Neuronal stem cell (in vitro differentiated cells): Measurements from ENCODE around the gene ZNF574.

ENCODE experiments used
- DNase-seq: peaks from one replicate; pipeline ENCODE4 v3.0.0-alpha.2; 2013; ENCODE audit warnings: low spot score
- H2AFZ ChIP-seq: one replicate; pipeline ENCODE4 v1.6.1; 2013; ENCODE audit warnings: mild to moderate bottlenecking, low read length, inconsistent platforms
- H2AK5ac ChIP-seq: 2 replicates; pipeline ENCODE4 v1.6.1; 2013; ENCODE audit warnings: low read depth, mild to moderate bottlenecking, inconsistent platforms, low read length, moderate library complexity, mixed read lengths
- H2BK120ac ChIP-seq: 2 replicates; pipeline ENCODE4 v1.6.1; 2013; ENCODE audit warnings: low read depth, mild to moderate bottlenecking, inconsistent platforms, low read length, moderate library complexity, mixed read lengths
- H2BK12ac ChIP-seq: one replicate; pipeline ENCODE4 v1.6.1; 2013; ENCODE audit warnings: low read length, inconsistent platforms
- H2BK15ac ChIP-seq: 2 replicates; pipeline ENCODE4 v1.6.1; 2013; ENCODE audit warnings: mild to moderate bottlenecking, low read length, inconsistent platforms, mixed read lengths
- H2BK5ac ChIP-seq: one replicate; pipeline ENCODE4 v1.6.1; 2013; ENCODE audit warnings: inconsistent platforms, mild to moderate bottlenecking, low read length, moderate library complexity
- H3K14ac ChIP-seq: one replicate; pipeline ENCODE4 v1.6.1; 2013; ENCODE audit warnings: low read length, inconsistent platforms
- H3K18ac ChIP-seq: 2 replicates; pipeline ENCODE4 v1.6.1; 2013; ENCODE audit warnings: low read length, inconsistent platforms
- H3K23ac ChIP-seq: 2 replicates; pipeline ENCODE4 v1.6.1; 2013; ENCODE audit warnings: low read depth, mild to moderate bottlenecking, mixed read lengths, low read length, inconsistent platforms; ENCODE audit not compliant: poor library complexity
- H3K27ac ChIP-seq: replicated peaks from 3 replicates; pipeline ENCODE4 v1.5.1; 2013; ENCODE audit warnings: low read length, inconsistent platforms
- H3K27me3 ChIP-seq, 3 experiments: 2 replicates each; pipeline ENCODE4 v1.6.1; 2013; ENCODE audit warnings: low read length in 3 of 3, mild to moderate bottlenecking in 2 of 3, inconsistent platforms in 1 of 3, low read depth in 1 of 3, mixed read lengths in 1 of 3, moderate library complexity in 1 of 3; ENCODE audit not compliant: control insufficient read depth in 3 of 3, insufficient read depth in 3 of 3
- H3K36me3 ChIP-seq, 2 donors: replicated peaks in 1 of 2; 2 replicates each; pipeline ENCODE4 v1.6.1; 2013; ENCODE audit warnings: low read length in 2 of 2; ENCODE audit not compliant: control insufficient read depth in 2 of 2, insufficient read depth in 2 of 2
- H3K4ac ChIP-seq: 2 replicates; pipeline ENCODE4 v1.6.1; 2013; ENCODE audit warnings: inconsistent platforms, mild to moderate bottlenecking, low read length, moderate library complexity
- H3K4me1 ChIP-seq, 2 donors: 1 replicate in 1 of 2; 2 replicates in 1 of 2; pipeline ENCODE4 v1.6.1; 2013; ENCODE audit warnings: low read length in 2 of 2, low read depth in 1 of 2; ENCODE audit not compliant: control insufficient read depth in 2 of 2, insufficient read depth in 1 of 2
- H3K4me2 ChIP-seq: one replicate; pipeline ENCODE4 v1.6.1; 2013; ENCODE audit warnings: mild to moderate bottlenecking, low read length, inconsistent platforms; ENCODE audit not compliant: insufficient read depth, poor library complexity, severe bottlenecking
- H3K4me3 ChIP-seq, 2 donors: 2 replicates each; pipeline ENCODE4 v1.5.1; 2013; ENCODE audit warnings: low read length in 2 of 2, mild to moderate bottlenecking in 2 of 2, inconsistent platforms in 1 of 2, moderate library complexity in 1 of 2
- H3K79me1 ChIP-seq: one replicate; pipeline ENCODE4 v1.6.1; 2013; ENCODE audit warnings: low read depth, mild to moderate bottlenecking, inconsistent platforms, low read length, moderate library complexity
- H3K9ac ChIP-seq: one replicate; pipeline ENCODE4 v1.6.1; 2013; ENCODE audit warnings: mild to moderate bottlenecking, low read depth, low read length, inconsistent platforms; ENCODE audit not compliant: poor library complexity
- H3K9me3 ChIP-seq, 2 donors: replicated peaks in 1 of 2; 2 replicates each; pipeline versions ENCODE3 to v1.6.1; 2013; ENCODE audit warnings: low read length in 2 of 2, mild to moderate bottlenecking in 2 of 2, inconsistent platforms in 1 of 2, low read depth in 1 of 2, mixed read lengths in 1 of 2, moderate library complexity in 1 of 2; ENCODE audit not compliant: control insufficient read depth in 2 of 2, insufficient read depth in 1 of 2
- H4K8ac ChIP-seq: one replicate; pipeline ENCODE4 v1.6.1; 2013; ENCODE audit warnings: low read depth, mild to moderate bottlenecking, inconsistent platforms, low read length, moderate library complexity
- H4K91ac ChIP-seq: one replicate; pipeline ENCODE4 v1.6.1; 2013; ENCODE audit warnings: low read length, low read depth, mild to moderate bottlenecking, inconsistent platforms; ENCODE audit not compliant: poor library complexity
- WGBS, 2 donors: extraction: QIAGEN DNeasy Blood & Tissue Kit; methylation state at CpG; one replicate each; pipeline ENCODE4 v1.1.7; 2013; ENCODE audit warnings: missing lambda C conversion rate in 2 of 2, mixed read lengths in 1 of 2; ENCODE audit not compliant: insufficient read length in 2 of 2, insufficient replicate concordance in 1 of 2; ENCODE audit errors: extremely low coverage in 2 of 2; 5-methylcytosine and 5-hydroxymethylcytosine counted together

Gene ZNF574

DNA sequence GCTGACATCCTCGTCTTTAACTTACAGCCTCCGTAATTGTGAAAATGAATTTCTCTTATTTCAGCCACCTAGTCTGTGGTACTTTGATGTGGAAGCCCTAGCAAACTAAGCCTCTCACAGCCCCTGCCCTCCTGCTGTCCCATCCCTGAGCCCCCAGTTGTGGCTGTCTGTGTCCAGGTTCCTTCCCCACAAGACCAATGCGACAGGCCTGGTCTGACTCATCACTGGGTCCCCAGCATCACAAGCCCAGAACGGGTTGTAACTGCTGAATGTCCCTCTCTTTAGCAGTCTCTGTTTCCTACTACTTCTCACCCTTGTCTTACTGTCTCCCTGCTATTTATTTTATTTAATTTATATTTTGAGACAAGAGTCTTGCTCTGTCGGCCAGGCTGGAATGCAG, 50.6 kb downstream of the ZNF574 start:
- H3K14ac ChIP-seq, result no peak overlapping the region

DNA sequence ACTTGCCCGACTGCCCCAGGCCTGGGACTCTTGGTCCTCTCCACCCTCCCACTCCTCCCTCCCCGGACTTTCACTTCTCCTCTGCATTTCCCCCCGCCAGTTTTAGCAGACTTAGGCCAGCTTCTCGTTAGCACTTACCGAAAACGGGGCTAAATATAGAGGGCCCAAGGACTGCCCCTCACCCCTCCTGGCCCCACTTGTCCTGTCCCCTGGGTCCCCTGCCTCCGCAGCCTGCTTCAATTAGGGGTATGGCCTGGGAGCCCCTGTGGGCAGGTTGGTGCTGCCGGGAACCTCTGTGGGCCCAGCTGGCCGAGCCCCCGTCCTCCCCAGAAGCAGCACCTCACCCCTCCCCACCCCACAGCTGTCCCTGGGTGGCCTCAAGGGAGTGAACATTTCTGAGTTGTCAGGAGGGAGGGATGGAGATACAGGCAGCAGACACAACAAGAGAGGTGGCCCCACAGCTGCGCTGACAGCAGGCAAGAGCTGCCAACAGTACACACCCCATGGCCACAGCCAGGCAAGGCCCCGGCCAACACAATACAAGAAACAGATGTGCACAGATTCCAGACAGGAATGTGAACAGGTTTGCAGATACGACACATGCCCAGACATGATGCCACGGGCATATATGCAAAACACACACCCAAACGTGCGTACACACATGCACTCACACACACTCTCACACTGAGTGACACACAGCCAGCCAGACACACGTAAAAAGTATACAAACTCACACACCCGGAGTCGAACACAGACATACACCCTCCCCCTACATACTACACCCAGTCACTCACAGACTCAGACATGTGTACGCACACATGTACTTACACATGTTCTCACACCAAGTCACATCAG, 53.7 kb downstream of the ZNF574 start:
- peaks cover 8 to 11% of the 10 kb centered on the region in 2 donors for H3K4me1 ChIP-seq
- no peak overlapping the region for H3K18ac ChIP-seq
- no peak overlapping the region for H3K27ac ChIP-seq
- no peak overlapping the region for H4K91ac ChIP-seq
- H3K14ac ChIP-seq, result no peak overlapping the region
- H4K8ac ChIP-seq, result no peak overlapping the region
- no peak overlapping the region for H2AK5ac ChIP-seq
- H3K27me3 ChIP-seq, result peaks cover 2 to 77% (median 24%) of the 10 kb centered on the region in 3 experiments
- no peaks in the 10 kb centered on the region for H3K36me3 ChIP-seq
- no CpG with 5 or more reads among the region's 20 CpGs for WGBS, 2 donors
- no peak overlapping the region for H2BK5ac ChIP-seq
- no peak overlapping the region for H2BK120ac ChIP-seq
- no peak overlapping the region for H2BK12ac ChIP-seq
- DNase-seq, result no peak
- peak overlapping the region; percentile 91 for H3K4ac ChIP-seq
- H3K23ac ChIP-seq, result no peak overlapping the region
- H3K9ac ChIP-seq, result no peak overlapping the region
- no peak overlapping the region for H3K4me2 ChIP-seq
- peaks cover 2 to 3% of the 10 kb centered on the region in 2 donors for H3K9me3 ChIP-seq
- H2BK15ac ChIP-seq, result no peak overlapping the region
- H3K4me3 ChIP-seq, result no peak overlapping the region
- H3K79me1 ChIP-seq, result no peaks in the 10 kb centered on the region
- no peak overlapping the region for H2AFZ ChIP-seq

More for the DNA sequence above, 50.6 kb downstream of the ZNF574 start:
- Histone ChIP-seq H3K27me3 (peaks cover 0 to 67% (median 8%) of the 10 kb centered on the region in 3 experiments), H2BK12ac (no peak overlapping the region), H2AFZ (no peak overlapping the region), H2BK15ac (no peak overlapping the region), H3K4me2 (no peak overlapping the region), H3K27ac (no peak overlapping the region), H3K79me1 (no peaks in the 10 kb centered on the region), H4K8ac (no peak overlapping the region), H3K23ac (no peak overlapping the region), H3K4me1 (peaks cover 4 to 6% of the 10 kb centered on the region in 2 donors), H3K9ac (peak overlapping the region; percentile 44), H3K4me3 (no peak overlapping the region), H3K36me3 (no peaks in the 10 kb centered on the region), H3K18ac (no peak overlapping the region), H3K4ac (no peak overlapping the region), H2BK5ac (no peak overlapping the region), H2AK5ac (no peak overlapping the region), H2BK120ac (no peak overlapping the region), H4K91ac (no peak overlapping the region), H3K9me3 (peaks cover 2 to 5% of the 10 kb centered on the region in 2 donors)
- no peak for DNase-seq
- no CpG with 5 or more reads among the region's 5 CpGs for WGBS, 2 donors

DNA sequence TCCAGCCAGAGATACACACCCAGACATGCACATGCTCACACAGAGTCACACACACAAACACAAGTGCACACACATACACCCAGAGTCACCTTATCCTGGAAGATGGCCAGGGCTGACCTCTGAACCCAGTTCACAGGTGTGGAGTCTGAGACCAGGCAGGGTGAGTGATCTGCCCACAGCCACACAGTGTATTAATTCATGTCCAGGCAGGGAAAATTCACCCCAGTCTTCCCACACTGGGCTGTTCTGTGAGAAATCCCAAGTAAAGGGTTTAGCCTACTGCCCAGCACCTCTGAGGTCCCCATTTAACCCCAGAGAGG, 54.2 kb downstream of the ZNF574 start:
- no peak overlapping the region for H3K27ac ChIP-seq

More for the DNA sequence above, 54.2 kb downstream of the ZNF574 start:
- Histone ChIP-seq H3K9me3 (peaks cover 0 to 2% of the 10 kb centered on the region in 2 donors), H3K79me1 (no peaks in the 10 kb centered on the region), H3K9ac (no peak overlapping the region), H3K4me3 (no peak overlapping the region), H2AFZ (no peak overlapping the region), H3K36me3 (no peaks in the 10 kb centered on the region), H3K4me1 (peaks cover 8 to 11% of the 10 kb centered on the region in 2 donors), H2BK15ac (no peak overlapping the region), H2BK120ac (no peak overlapping the region), H2BK5ac (no peak overlapping the region), H3K18ac (no peak overlapping the region), H4K91ac (no peak overlapping the region), H3K27me3 (peaks cover 2 to 80% (median 24%) of the 10 kb centered on the region in 3 experiments), H2BK12ac (no peak overlapping the region), H4K8ac (no peak overlapping the region), H3K23ac (no peak overlapping the region), H2AK5ac (no peak overlapping the region), H3K4ac (peak overlapping the region; percentile 91), H3K4me2 (no peak overlapping the region), H3K14ac (no peak overlapping the region)
- DNase-seq, result no peak
